ENCODE measurements around the gene ASF1B.
"Not testable (repeated sequence)": the region's sequence is repeated elsewhere in the genome, so short reads cannot be mapped to it uniquely, and the experiment has no call there.

The ASF1B gene

GRCh38 chr19:14136509-14137281 is at the start of gene ASF1B:
Gene ASF1B, minus strand, starts transcription at chr19:14136589. Its CDS starts 133 bp downstream, at chr19:14136456.
- FAIRE-seq (peak; percentile 99), DNase-seq (ENCODE audit: extremely low spot score, insufficient read length, low read depth) (peak; percentile 97)

- FAIRE-seq; DNase-seq (ENCODE audit: extremely low spot score, insufficient read length, low read depth): not testable (repeated sequence)
These were observed 49.3 kb upstream of the ASF1B start for GRCh38 chr19:14185691-14186090.

- DNase-seq (ENCODE audit: extremely low spot score, insufficient read length, low read depth) (no peak), FAIRE-seq (no peak)
These were observed 48.8 kb upstream of the ASF1B start for GRCh38 chr19:14185158-14185557.

GRCh38 chr19:14183741-14184350 is 47.5 kb upstream of the ASF1B start:
- FAIRE-seq, result no peak
- no peak for DNase-seq (ENCODE audit: extremely low spot score, insufficient read length, low read depth)

- DNase-seq (ENCODE audit: extremely low spot score, insufficient read length, low read depth) (no peak), FAIRE-seq (no peak)
These were observed 46.1 kb upstream of the ASF1B start for GRCh38 chr19:14182476-14182875.

GRCh38 chr19:14181906-14182305 is 45.5 kb upstream of the ASF1B start:
- FAIRE-seq (no peak), DNase-seq (ENCODE audit: extremely low spot score, insufficient read length, low read depth) (no peak)

- FAIRE-seq; DNase-seq (ENCODE audit: extremely low spot score, insufficient read length, low read depth): not testable (repeated sequence)
These were observed 44.8 kb upstream of the ASF1B start for GRCh38 chr19:14181199-14181598.

GRCh38 chr19:14177496-14178074 is 41.2 kb upstream of the ASF1B start:
- FAIRE-seq, result no peak
- DNase-seq (ENCODE audit: extremely low spot score, insufficient read length, low read depth), result no peak

- DNase-seq (ENCODE audit: extremely low spot score, insufficient read length, low read depth), result no peak
- no peak for FAIRE-seq
These were observed 39.0 kb upstream of the ASF1B start for GRCh38 chr19:14175351-14175792.

- FAIRE-seq (no peak), DNase-seq (ENCODE audit: extremely low spot score, insufficient read length, low read depth) (no peak)
These were observed 38.5 kb upstream of the ASF1B start for GRCh38 chr19:14174883-14175282.

- DNase-seq (ENCODE audit: extremely low spot score, insufficient read length, low read depth), result no peak
- FAIRE-seq, result no peak
These were observed 32.6 kb upstream of the ASF1B start for GRCh38 chr19:14168993-14169392.

GRCh38 chr19:14168259-14168972 is 32.0 kb upstream of the ASF1B start:
- FAIRE-seq, result no peak
- no peak for DNase-seq (ENCODE audit: extremely low spot score, insufficient read length, low read depth)

GRCh38 chr19:14167576-14168138 is 31.3 kb upstream of the ASF1B start:
- DNase-seq (ENCODE audit: extremely low spot score, insufficient read length, low read depth) (no peak), FAIRE-seq (no peak)

GRCh38 chr19:14166999-14167575 is 30.7 kb upstream of the ASF1B start:
- FAIRE-seq (no peak), DNase-seq (ENCODE audit: extremely low spot score, insufficient read length, low read depth) (no peak)

- DNase-seq (ENCODE audit: extremely low spot score, insufficient read length, low read depth) (no peak), FAIRE-seq (no peak)
These were observed 29.8 kb upstream of the ASF1B start for GRCh38 chr19:14165990-14166830.

GRCh38 chr19:14164724-14165493 is 28.5 kb upstream of the ASF1B start:
- no peak for FAIRE-seq
- DNase-seq (ENCODE audit: extremely low spot score, insufficient read length, low read depth), result no peak

- FAIRE-seq (no peak), DNase-seq (ENCODE audit: extremely low spot score, insufficient read length, low read depth) (no peak)
These were observed 27.7 kb upstream of the ASF1B start for GRCh38 chr19:14164082-14164481.

GRCh38 chr19:14162871-14163297 is 26.5 kb upstream of the ASF1B start:
- no peak for FAIRE-seq
- DNase-seq (ENCODE audit: extremely low spot score, insufficient read length, low read depth), result no peak

All from GM18507 (cell line).